HepG2 (cell line): Measurements from ENCODE around the gene BBOX1. TPM values are rescaled to one million over a fixed set of nuclear protein-coding genes. Genes with fewer than 3 reads are reported as not detected.

ENCODE experiments used
- ATAC-seq: fragments of 200-7000 bp; cut with Tn5 transposase; 3 replicates; pipeline ENCODE4 v1.9.1; 2020; ENCODE audit warnings: mild to moderate bottlenecking, moderate library complexity
- BruUV-seq: library from RNA; stranded (reverse); fragments of 400-500 nt; replicated peaks from 2 replicates; lab custom pipeline; 2021; lab: Mats Ljungman, UMichigan
- CTCF ChIA-PET: fragments of 300-600 bp; formaldehyde crosslinking; extraction: SDS; loops from one replicate; lab custom pipeline; 2021; ENCODE audit warnings: low total read pairs, inconsistent platforms, low intra/inter-chr PET ratio; lab: Yijun Ruan, JAX
- POLR2A ChIA-PET: fragments of 350-600 bp; sonication (Branson Sonifier 250); formaldehyde crosslinking; loops from one replicate; lab custom pipeline; 2020; ENCODE audit warnings: antibody characterized with exemption, inconsistent platforms; lab: Yijun Ruan, JAX
- DNase-seq: peaks from one replicate; pipeline ENCODE4 v3.0.0-alpha.2; 2015; ENCODE audit warnings: low spot score
- FAIRE-seq: peaks from 3 replicates; lab custom pipeline; 2011; peaks lifted over from hg19 to GRCh38; lab: Jason Lieb, UNC
- H2AFZ ChIP-seq: one replicate; pipeline ENCODE4 v1.6.1; 2011; ENCODE audit warnings: low read length, inconsistent platforms
- H3K27ac ChIP-seq: fragments of 300-600 bp; 3 replicates; pipeline ENCODE4 v1.8.0; 2011; ENCODE audit warnings: mixed run types, mild to moderate bottlenecking, mixed read lengths, low read length, inconsistent platforms; ENCODE audit not compliant: insufficient read depth; ENCODE audit errors: extremely low read length
- H3K27me3 ChIP-seq, 2 experiments: fragments of 200-600 bp in 1 of 2; 2 replicates in 1 of 2; 3 replicates in 1 of 2; pipeline versions ENCODE4 v1.6.0 to v1.8.0; 2011; ENCODE audit warnings: low read length in 2 of 2, mild to moderate bottlenecking in 2 of 2, moderate library complexity in 2 of 2, inconsistent platforms in 1 of 2; ENCODE audit not compliant: insufficient read depth in 2 of 2, control insufficient read depth in 1 of 2
- H3K36me3 ChIP-seq, 2 experiments: fragments of 200-600 bp in 1 of 2; replicated peaks in 1 of 2; 2 replicates in 1 of 2; 3 replicates in 1 of 2; pipeline versions ENCODE4 v1.5.1 to v1.8.0; 2011; ENCODE audit warnings: low read length in 2 of 2, inconsistent platforms in 1 of 2; ENCODE audit not compliant: insufficient read depth in 2 of 2, control insufficient read depth in 1 of 2
- H3K4me1 ChIP-seq: 2 replicates; pipeline ENCODE4 v1.5.1; 2012; ENCODE audit warnings: low read length, inconsistent platforms; ENCODE audit not compliant: insufficient read depth
- H3K4me2 ChIP-seq: 2 replicates; pipeline ENCODE4 v1.6.0; 2011; ENCODE audit warnings: low read depth, low read length, inconsistent platforms
- H3K4me3 ChIP-seq, 3 experiments: fragments of 200-600 bp in 1 of 3; sonication (generic), shearing (Covaris generic) in 1 of 3; replicated peaks in 1 of 3; 2 replicates each; pipeline ENCODE4 v1.5.1; 2011 to 2016; ENCODE audit warnings: low read length in 3 of 3, inconsistent platforms in 2 of 3, low read depth in 2 of 3, mild to moderate bottlenecking in 2 of 3, control low read depth in 1 of 3, mixed read lengths in 1 of 3; ENCODE audit not compliant: insufficient read depth in 1 of 3
- H3K79me2 ChIP-seq: one replicate; pipeline ENCODE4 v1.6.1; 2011; ENCODE audit warnings: low read length, inconsistent platforms; ENCODE audit not compliant: insufficient read depth
- H3K9ac ChIP-seq: 2 replicates; pipeline ENCODE4 v1.6.0; 2011; ENCODE audit warnings: mild to moderate bottlenecking, low read depth, low read length, inconsistent platforms; ENCODE audit not compliant: insufficient read depth
- H3K9me3 ChIP-seq: 2 replicates; pipeline ENCODE4 v1.5.1; 2012; ENCODE audit warnings: mild to moderate bottlenecking, low read length
- H4K20me1 ChIP-seq: 2 replicates; pipeline ENCODE4 v1.6.0; 2011; ENCODE audit warnings: inconsistent platforms, mild to moderate bottlenecking, low read length, moderate library complexity; ENCODE audit not compliant: insufficient read depth
- CAMTA2 ChIP-seq: sonication (generic); formaldehyde crosslinking; IDR thresholded peaks from 2 replicates; pipeline ENCODE4 v1.4.0; 2020; ENCODE audit warnings: mild to moderate bottlenecking, missing genetic modification reagents, borderline replicate concordance
- HDAC1 ChIP-seq: sonication (generic); formaldehyde crosslinking; IDR thresholded peaks from 2 replicates; pipeline ENCODE4 v1.5.1; 2020; ENCODE audit warnings: mild to moderate bottlenecking, missing genetic modification reagents
- HNRNPH1 ChIP-seq: fragments of 200-400 bp; formaldehyde crosslinking; optimal IDR thresholded peaks from 2 replicates; pipeline ENCODE3; 2017; ENCODE audit warnings: mild to moderate bottlenecking, low read depth, low read length
- KLF11 ChIP-seq: IDR thresholded peaks from 2 replicates; pipeline ENCODE4 v1.6.1; 2016; ENCODE audit warnings: missing compliant biosample characterization
- PAWR ChIP-seq: sonication (generic); formaldehyde crosslinking; IDR thresholded peaks from 2 replicates; pipeline ENCODE4 v1.4.0; 2020; ENCODE audit warnings: missing genetic modification reagents, mild to moderate bottlenecking, borderline replicate concordance
- PLRG1 ChIP-seq: fragments of 450-650 bp; conservative IDR thresholded peaks from 2 replicates; pipeline ENCODE4 v1.6.1; 2016
- SMAD9 ChIP-seq: sonication (generic); formaldehyde crosslinking; IDR thresholded peaks from 2 replicates; pipeline ENCODE4 v1.5.1; 2020; ENCODE audit warnings: mild to moderate bottlenecking, missing genetic modification reagents
- TBP ChIP-seq: sonication (generic); formaldehyde crosslinking; IDR thresholded peaks from 2 replicates; pipeline ENCODE4 v1.5.0; 2020; ENCODE audit warnings: missing genetic modification reagents
- ZBTB7B ChIP-seq: sonication (generic); formaldehyde crosslinking; IDR thresholded peaks from 2 replicates; pipeline ENCODE4 v1.4.0; 2020; ENCODE audit warnings: missing genetic modification reagents
- ZFYVE20 ChIP-seq: sonication (generic); formaldehyde crosslinking; IDR thresholded peaks from 2 replicates; pipeline ENCODE4 v1.8.0; 2023; ENCODE audit warnings: low read depth, mild to moderate bottlenecking, moderate library complexity, missing genetic modification reagents, borderline replicate concordance
- ZNF136 ChIP-seq: sonication (generic); formaldehyde crosslinking; IDR thresholded peaks from 2 replicates; pipeline ENCODE4 v1.8.1; 2022; ENCODE audit warnings: low read depth, mild to moderate bottlenecking, moderate library complexity, missing genetic modification reagents
- ZNF34 ChIP-seq: sonication (generic); formaldehyde crosslinking; IDR thresholded peaks from 2 replicates; pipeline ENCODE4 v1.4.0; 2020; ENCODE audit warnings: mild to moderate bottlenecking, missing genetic modification reagents, borderline replicate concordance
- ZNF672 ChIP-seq: sonication (generic); formaldehyde crosslinking; IDR thresholded peaks from 2 replicates; pipeline ENCODE4 v1.8.1; 2022; ENCODE audit warnings: missing genetic modification reagents
- ZNF713 ChIP-seq: sonication (generic); formaldehyde crosslinking; IDR thresholded peaks from 2 replicates; pipeline ENCODE4 v1.4.0; 2020; ENCODE audit warnings: mild to moderate bottlenecking, missing genetic modification reagents
- ZNF766 ChIP-seq: sonication (generic); formaldehyde crosslinking; IDR thresholded peaks from 2 replicates; pipeline ENCODE4 v1.5.0; 2020; ENCODE audit warnings: missing genetic modification reagents, borderline replicate concordance
- ZNF776 ChIP-seq: sonication (generic); formaldehyde crosslinking; IDR thresholded peaks from 2 replicates; pipeline ENCODE4 v1.4.0; 2020; ENCODE audit warnings: mild to moderate bottlenecking, missing genetic modification reagents
- WGBS: methylation state at CpG from one replicate; pipeline ENCODE4 v1.1.6; 2017; ENCODE audit warnings: low lambda C conversion rate; 5-methylcytosine and 5-hydroxymethylcytosine counted together
- in situ Hi-C: cut with HindIII; loops from 2 replicates; pipeline ENCODE4 v1.10.0; 2017; ENCODE audit warnings: low pct_unique_long_range_greater_than_20kb; ENCODE audit not compliant: extremely low pct_ligation_motif_present
- intact Hi-C: fragments of 100-400 bp; cut with micrococcal nuclease; formaldehyde crosslinking; loops from one replicate; pipeline ENCODE4 v1.10.0; 2022; ENCODE audit not compliant: unreplicated experiment
- polyA plus RNA-seq, 8 experiments: library from polyadenylated mRNA; depleted of rRNA in 3 of 8; stranded (reverse) in 7 of 8; unstranded in 1 of 8; fragments of >200 nt; fragmentation: Illumina TruSeq in 4 of 8; extraction: Trizol in 4 of 8; gene quantifications; 2 replicates each; pipeline versions ENCODE4 v1.2.1 to v1.2.3, GENCODE V29; 2011 to 2016; ENCODE audit warnings: low read depth in 4 of 8, missing spikeins in 1 of 8, mixed read lengths in 1 of 8; ENCODE audit not compliant: insufficient read depth in 1 of 8
- total RNA-seq, 5 experiments: library from RNA; depleted of rRNA; stranded (reverse); fragments of >200 nt; fragmentation: Illumina TruSeq; extraction: Trizol; gene quantifications; 2 replicates each; pipeline ENCODE4 v1.2.3, GENCODE V29; 2016; ENCODE audit warnings: low read depth in 1 of 5
- TF ChIP-seq, protein P1 (sequence below): sonication (generic); formaldehyde crosslinking; IDR thresholded peaks from 2 replicates; pipeline ENCODE4 v1.5.0; 2020; ENCODE audit warnings: missing genetic modification reagents, mild to moderate bottlenecking, borderline replicate concordance
- TF ChIP-seq, protein P2 (sequence below): sonication (generic); formaldehyde crosslinking; IDR thresholded peaks from 2 replicates; pipeline ENCODE4 v1.8.1; 2023; ENCODE audit warnings: mild to moderate bottlenecking, inconsistent platforms, moderate library complexity, missing genetic modification reagents, borderline replicate concordance
- TF ChIP-seq, protein P3 (sequence below): sonication (generic); formaldehyde crosslinking; IDR thresholded peaks from 2 replicates; pipeline ENCODE4 v1.8.0; 2022; ENCODE audit warnings: missing genetic modification reagents, low read depth, mild to moderate bottlenecking, borderline replicate concordance

Gene BBOX1
- total and polyA plus RNA-seq, 2 of the 13 experiments (the other 11 are each of a cell fraction or from before 2014, with no cell fraction given), result not detected

DNA sequence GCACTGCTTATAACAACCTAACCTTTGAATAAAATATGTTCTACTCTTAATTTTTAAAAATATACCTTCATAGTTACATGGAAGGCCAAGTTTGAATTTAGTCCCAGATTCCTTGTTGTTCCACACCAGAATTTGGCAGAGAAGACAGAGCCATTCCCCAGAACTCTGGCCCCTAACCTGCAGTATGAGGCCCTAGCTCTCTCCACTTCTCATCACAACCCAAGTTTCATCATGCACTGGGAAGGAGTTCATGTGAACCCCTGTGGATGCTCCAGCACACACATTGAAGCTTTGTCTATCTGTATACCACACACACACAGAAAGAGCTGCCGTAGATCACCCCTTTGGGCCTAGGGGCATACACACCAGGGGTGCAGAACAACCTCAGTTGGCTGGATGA is 10.6 kb upstream of the BBOX1 start:
- Histone ChIP-seq H3K36me3 (no peaks in the 10 kb centered on the region), H2AFZ (no peak overlapping the region), H3K27me3 (no peaks in the 10 kb centered on the region), H3K79me2 (no peaks in the 10 kb centered on the region), H3K9ac (no peak overlapping the region), H4K20me1 (no peaks in the 10 kb centered on the region), H3K27ac (no peak overlapping the region), H3K4me2 (no peak overlapping the region), H3K4me1 (peaks cover 15% of the 10 kb centered on the region), H3K4me3 (no peak overlapping the region), H3K9me3 (no peaks in the 10 kb centered on the region)
- ATAC-seq (no peak), DNase-seq (no peak), FAIRE-seq (no peak)
- TF ChIP-seq ZNF34 (CRISPR knock-in tag) (no peak), ZNF713 (no peak), CAMTA2 (no peak)
- BruUV-seq, result no TSS peak
- in situ Hi-C loops, result no loop called here
- ChIA-PET CTCF (no interaction called here), POLR2A (no interaction called here)
- intact Hi-C loops, result no loop called here
- WGBS, result 77% methylated on average over 1 of the region's 1 CpG

DNA sequence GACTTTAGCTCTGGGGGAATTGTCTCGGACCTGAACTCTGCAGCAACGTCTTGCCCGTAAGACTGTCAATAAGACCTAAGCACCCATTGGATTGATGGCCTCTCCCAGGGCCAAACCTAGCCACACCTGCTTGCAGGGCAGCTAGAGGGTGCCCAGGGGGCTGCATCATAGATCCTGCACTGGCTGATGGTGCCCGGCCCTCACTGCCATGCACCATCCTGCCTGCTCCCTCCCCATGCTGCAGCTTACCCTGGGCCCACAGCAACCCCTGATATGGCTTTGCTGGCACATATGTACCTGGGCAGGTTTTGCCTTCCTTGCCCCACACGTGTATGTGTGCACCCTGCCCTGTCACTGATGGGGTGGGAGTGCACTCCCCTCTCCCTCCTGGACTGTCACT is 8.9 kb upstream of the BBOX1 start:
- DNase-seq (no peak), FAIRE-seq (no peak), ATAC-seq (no peak)
- ChIA-PET CTCF (no interaction called here), POLR2A (no interaction called here)
- no peak overlapping the region for H3K4me2 ChIP-seq
- no peaks in the 10 kb centered on the region for H3K9me3 ChIP-seq
- no peak overlapping the region for H3K4me3 ChIP-seq
- H3K79me2 ChIP-seq, result no peaks in the 10 kb centered on the region
- in situ Hi-C loops, result no loop called here
- WGBS, result no CpG with 5 or more reads among the region's 5 CpGs
- H3K36me3 ChIP-seq, result no peaks in the 10 kb centered on the region
- no peaks in the 10 kb centered on the region for H3K27me3 ChIP-seq
- no peak overlapping the region for H2AFZ ChIP-seq
- H3K27ac ChIP-seq, result no peak overlapping the region
- no peak overlapping the region for H3K9ac ChIP-seq
- BruUV-seq, result no TSS peak
- no peaks in the 10 kb centered on the region for H3K4me1 ChIP-seq
- H4K20me1 ChIP-seq, result no peaks in the 10 kb centered on the region
- intact Hi-C loops, result no loop called here
- TF ChIP-seq ZNF766 (CRISPR knock-in tag) (no peak), KLF11 (CRISPR knock-in tag) (no peak), ZNF776 (CRISPR knock-in tag) (no peak), SMAD9 (no peak), HNRNPH1 (no peak), HDAC1 (CRISPR knock-in tag) (no peak), PAWR (CRISPR knock-in tag) (no peak), ZBTB7B (CRISPR knock-in tag) (no peak), PLRG1 (no peak), ZNF136 (CRISPR knock-in tag) (no peak), ZFYVE20 (CRISPR knock-in tag) (no peak), TBP (CRISPR knock-in tag) (no peak), ZNF672 (CRISPR knock-in tag) (no peak)
- TF ChIP-seq, protein P1, sequence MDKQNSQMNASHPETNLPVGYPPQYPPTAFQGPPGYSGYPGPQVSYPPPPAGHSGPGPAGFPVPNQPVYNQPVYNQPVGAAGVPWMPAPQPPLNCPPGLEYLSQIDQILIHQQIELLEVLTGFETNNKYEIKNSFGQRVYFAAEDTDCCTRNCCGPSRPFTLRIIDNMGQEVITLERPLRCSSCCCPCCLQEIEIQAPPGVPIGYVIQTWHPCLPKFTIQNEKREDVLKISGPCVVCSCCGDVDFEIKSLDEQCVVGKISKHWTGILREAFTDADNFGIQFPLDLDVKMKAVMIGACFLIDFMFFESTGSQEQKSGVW (CRISPR knock-in tag), result no peak
- TF ChIP-seq, protein P2, sequence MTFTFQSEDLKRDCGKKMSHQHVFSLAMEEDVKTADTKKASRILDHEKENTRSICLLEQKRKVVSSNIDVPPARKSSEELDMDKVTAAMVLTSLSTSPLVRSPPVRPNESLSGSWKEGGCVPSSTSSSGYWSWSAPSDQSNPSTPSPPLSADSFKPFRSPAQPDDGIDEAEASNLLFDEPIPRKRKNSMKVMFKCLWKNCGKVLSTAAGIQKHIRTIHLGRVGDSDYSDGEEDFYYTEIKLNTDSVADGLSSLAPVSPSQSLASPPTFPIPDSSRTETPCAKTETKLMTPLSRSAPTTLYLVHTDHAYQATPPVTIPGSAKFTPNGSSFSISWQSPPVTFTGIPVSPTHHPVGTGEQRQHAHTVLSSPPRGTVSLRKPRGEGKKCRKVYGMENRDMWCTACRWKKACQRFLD (CRISPR knock-in tag), result no peak
- TF ChIP-seq, protein P3, sequence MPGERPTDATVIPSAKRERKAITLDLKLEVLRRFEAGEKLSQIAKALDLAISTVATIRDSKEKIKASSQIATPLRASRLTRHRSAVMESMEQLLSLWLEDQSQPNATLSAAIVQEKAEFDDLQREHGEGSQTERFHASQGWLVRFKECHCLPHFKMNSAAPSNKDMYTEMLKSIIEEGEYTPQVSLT, result no peak
